Sigmoid colon (tissue), 7 donors: Measurements from ENCODE around the gene RS1. TPM values are rescaled to one million over a fixed set of nuclear protein-coding genes. Genes with fewer than 3 reads are reported as not detected.

ENCODE experiments used
- DNase-seq: peaks from one replicate; pipeline ENCODE4 v3.0.0-alpha.2; 2019
- H3K27ac ChIP-seq, 4 donors: fragments of 200-600 bp; sonication (generic); one replicate each; pipeline ENCODE4 v1.5.1; 2016 to 2019; ENCODE audit warnings: mild to moderate bottlenecking in 1 of 4
- H3K27me3 ChIP-seq, 3 donors: fragments of 200-600 bp; sonication (generic); one replicate each; pipeline ENCODE4 v1.5.1; 2019; ENCODE audit warnings: mild to moderate bottlenecking in 1 of 3
- H3K36me3 ChIP-seq, 4 donors: fragments of 200-600 bp; sonication (generic); one replicate each; pipeline ENCODE4 v1.5.1; 2016 to 2019
- H3K4me1 ChIP-seq, 4 donors: fragments of 200-600 bp; sonication (generic); one replicate each; pipeline ENCODE4 v1.5.1; 2017 to 2019
- H3K4me3 ChIP-seq, 4 donors: fragments of 200-600 bp; sonication (generic); one replicate each; pipeline ENCODE4 v1.5.1; 2017 to 2019; ENCODE audit warnings: mild to moderate bottlenecking in 2 of 4, moderate library complexity in 1 of 4
- H3K9me3 ChIP-seq, 4 donors: fragments of 200-600 bp in 3 of 4; sonication (generic) in 3 of 4; one replicate each; pipeline versions ENCODE4 v1.5.1 to v1.6.1; 2013 to 2019
- CTCF ChIP-seq, 4 experiments: fragments of 450-650 bp in 3 of 4; fragments of 200-600 bp in 1 of 4; IDR thresholded peaks; one replicate each; pipeline ENCODE4 v1.5.1; 2016 to 2019; ENCODE audit warnings: antibody characterized with exemption in 4 of 4, mild to moderate bottlenecking in 3 of 4, moderate library complexity in 2 of 4
- EP300 ChIP-seq, 4 donors: sonication (generic); formaldehyde crosslinking; IDR thresholded peaks; one replicate each; pipeline ENCODE4 v1.6.1; 2017; ENCODE audit warnings: antibody characterized with exemption in 4 of 4
- POLR2A ChIP-seq, 2 donors: fragments of 450-650 bp; IDR thresholded peaks; one replicate each; pipeline ENCODE4 v1.6.1; 2016; ENCODE audit warnings: antibody characterized with exemption in 2 of 2, mild to moderate bottlenecking in 2 of 2, moderate library complexity in 2 of 2
- POLR2AphosphoS5 ChIP-seq, 4 donors: sonication (generic); formaldehyde crosslinking; IDR thresholded peaks; one replicate each; pipeline ENCODE4 v1.6.1; 2017; ENCODE audit warnings: antibody characterized with exemption in 4 of 4
- WGBS, 2 donors: extraction: QIAGEN DNeasy Blood & Tissue Kit; methylation state at CpG; one replicate each; pipeline ENCODE4 v1.1.7; 2013; 5-methylcytosine and 5-hydroxymethylcytosine counted together
- intact Hi-C: fragments of 100-400 bp; cut with DNase I; formaldehyde crosslinking; loops from one replicate; pipeline ENCODE4 v1.15.1; 2023
- polyA plus RNA-seq, 3 donors: library from polyadenylated mRNA; stranded (reverse); fragments of 200-250 nt; gene quantifications; one replicate each; pipeline ENCODE4 v1.2.3, GENCODE V29; 2013
- total RNA-seq, 4 donors: library from RNA; depleted of rRNA; stranded (reverse); fragments of >200 nt; gene quantifications; one replicate each; pipeline ENCODE4 v1.1.0, GENCODE V29; 2016
- donor health status: healthy with polysubstance abuse.
- donor health status: Bipolar disorder and iron deficiency.
- donor health status: healthy.

Gene RS1
- total and polyA plus RNA-seq, 7 donors = 0.01 TPM; not detected in 6

- WGBS, 2 donors = 94 to 99% methylated on average over 3 of the region's 3 CpGs
- Histone ChIP-seq H3K9me3 (no peaks in the 10 kb centered on the region), H3K36me3 (no peaks in the 10 kb centered on the region), H3K4me3 (no peak overlapping the region), H3K4me1 (no peaks in the 10 kb centered on the region), H3K27me3 (no peaks in the 10 kb centered on the region), H3K27ac (no peak overlapping the region)
- TF ChIP-seq CTCF (IDR thresholded peaks at IDR 0.05) (no peak), EP300 (IDR thresholded peaks at IDR 0.05) (no peak), POLR2A (IDR thresholded peaks at IDR 0.05) (no peak), POLR2AphosphoS5 (IDR thresholded peaks at IDR 0.05) (no peak)
- no peak for DNase-seq
- intact Hi-C loops = no loop called here
Observed at GRCh38 chrX:18613930-18614639, 57.8 kb downstream of the RS1 start.

- no peaks in the 10 kb centered on the region for H3K9me3 ChIP-seq
- WGBS, 2 donors = 84 to 93% methylated on average over 4 of the region's 4 CpGs
- TF ChIP-seq CTCF (IDR thresholded peaks at IDR 0.05) = no peak
- no peak for TF ChIP-seq EP300 (IDR thresholded peaks at IDR 0.05)
- TF ChIP-seq POLR2AphosphoS5 (IDR thresholded peaks at IDR 0.05) = no peak
- no peak for TF ChIP-seq POLR2A (IDR thresholded peaks at IDR 0.05)
- DNase-seq = no peak
- intact Hi-C loops = no loop called here
- H3K27ac ChIP-seq = no peak overlapping the region
- H3K27me3 ChIP-seq = no peaks in the 10 kb centered on the region
- peaks cover 0 to 8% (median 0%) of the 10 kb centered on the region in 4 donors for H3K36me3 ChIP-seq
- H3K4me3 ChIP-seq = no peak overlapping the region
- H3K4me1 ChIP-seq = no peaks in the 10 kb centered on the region
Observed at GRCh38 chrX:18607966-18608365, 63.9 kb downstream of the RS1 start.

GRCh38 chrX:18598413-18598812, 73.5 kb downstream of the RS1 start:
- no peak for DNase-seq
- Histone ChIP-seq H3K9me3 (no peaks in the 10 kb centered on the region), H3K4me1 (no peaks in the 10 kb centered on the region), H3K36me3 (no peaks in the 10 kb centered on the region), H3K27me3 (no peaks in the 10 kb centered on the region), H3K4me3 (no peak overlapping the region), H3K27ac (no peak overlapping the region)
- WGBS, 2 donors = 79 to 89% methylated on average over 2 of the region's 2 CpGs
- intact Hi-C loops = no loop called here
- TF ChIP-seq EP300 (IDR thresholded peaks at IDR 0.05) (no peak), POLR2A (IDR thresholded peaks at IDR 0.05) (no peak), CTCF (IDR thresholded peaks at IDR 0.05) (no peak)

- H3K27ac ChIP-seq = no peak overlapping the region
- no peaks in the 10 kb centered on the region for H3K36me3 ChIP-seq
- no peak for DNase-seq
Observed at GRCh38 chrX:18596096-18596495, 75.8 kb downstream of the RS1 start.

More at GRCh38 chrX:18596096-18596495, 75.8 kb downstream of the RS1 start:
- TF ChIP-seq POLR2A (IDR thresholded peaks at IDR 0.05) (no peak), POLR2AphosphoS5 (IDR thresholded peaks at IDR 0.05) (no peak), EP300 (IDR thresholded peaks at IDR 0.05) (no peak), CTCF (IDR thresholded peaks at IDR 0.05) (no peak)
- WGBS, 2 donors = 84 to 86% methylated on average over 4 of the region's 4 CpGs
- Histone ChIP-seq H3K27me3 (no peaks in the 10 kb centered on the region), H3K9me3 (no peaks in the 10 kb centered on the region), H3K4me3 (no peak overlapping the region), H3K4me1 (no peaks in the 10 kb centered on the region)
- intact Hi-C loops = no loop called here
